Tibial nerve (tissue), 4 donors: Measurements from ENCODE around the gene FHDC1.

Source experiments
- EP300 ChIP-seq, 2 donors: sonication (generic); formaldehyde crosslinking; IDR thresholded peaks; one replicate each; pipeline ENCODE4 v1.6.1; 2017; ENCODE audit warnings: antibody characterized with exemption in 2 of 2, mild to moderate bottlenecking in 1 of 2
- POLR2A ChIP-seq, 2 donors: fragments of 450-650 bp; IDR thresholded peaks; one replicate each; pipeline ENCODE4 v1.6.1; 2017; ENCODE audit warnings: antibody characterized with exemption in 2 of 2, mild to moderate bottlenecking in 2 of 2, moderate library complexity in 2 of 2
- TF ChIP-seq, protein P1 (sequence below), 5 experiments: fragments of 200-600 bp in 3 of 5; fragments of 450-650 bp in 2 of 5; sonication (generic) in 3 of 5; IDR thresholded peaks; one replicate each; pipeline ENCODE4 v1.5.1; 2016 to 2019; ENCODE audit warnings: antibody characterized with exemption in 5 of 5, mild to moderate bottlenecking in 3 of 5, moderate library complexity in 2 of 5

DNA sequence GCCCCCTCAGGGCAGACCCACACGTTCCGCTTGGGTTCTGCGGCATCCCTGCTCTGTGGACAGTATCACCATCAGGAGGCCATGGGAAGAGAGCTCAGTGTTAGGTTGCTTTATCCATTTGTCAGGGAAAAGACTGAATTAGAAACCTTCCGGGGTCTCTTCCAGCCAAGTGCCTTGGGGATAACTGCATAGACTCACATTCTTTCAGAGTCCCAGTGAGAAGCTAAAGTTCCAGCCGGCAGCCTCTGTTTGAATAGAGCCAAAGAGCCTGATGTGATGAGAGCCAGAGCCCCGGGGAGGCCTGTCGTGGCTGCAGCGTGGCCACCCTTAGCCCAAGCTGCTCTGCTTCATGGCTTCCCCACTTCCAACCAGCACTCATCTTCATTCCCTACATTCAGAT lies 85.2 kb downstream of the FHDC1 start:
- TF ChIP-seq POLR2A (IDR thresholded peaks at IDR 0.05) (no peak), EP300 (IDR thresholded peaks at IDR 0.05) (no peak)
- TF ChIP-seq, protein P1, sequence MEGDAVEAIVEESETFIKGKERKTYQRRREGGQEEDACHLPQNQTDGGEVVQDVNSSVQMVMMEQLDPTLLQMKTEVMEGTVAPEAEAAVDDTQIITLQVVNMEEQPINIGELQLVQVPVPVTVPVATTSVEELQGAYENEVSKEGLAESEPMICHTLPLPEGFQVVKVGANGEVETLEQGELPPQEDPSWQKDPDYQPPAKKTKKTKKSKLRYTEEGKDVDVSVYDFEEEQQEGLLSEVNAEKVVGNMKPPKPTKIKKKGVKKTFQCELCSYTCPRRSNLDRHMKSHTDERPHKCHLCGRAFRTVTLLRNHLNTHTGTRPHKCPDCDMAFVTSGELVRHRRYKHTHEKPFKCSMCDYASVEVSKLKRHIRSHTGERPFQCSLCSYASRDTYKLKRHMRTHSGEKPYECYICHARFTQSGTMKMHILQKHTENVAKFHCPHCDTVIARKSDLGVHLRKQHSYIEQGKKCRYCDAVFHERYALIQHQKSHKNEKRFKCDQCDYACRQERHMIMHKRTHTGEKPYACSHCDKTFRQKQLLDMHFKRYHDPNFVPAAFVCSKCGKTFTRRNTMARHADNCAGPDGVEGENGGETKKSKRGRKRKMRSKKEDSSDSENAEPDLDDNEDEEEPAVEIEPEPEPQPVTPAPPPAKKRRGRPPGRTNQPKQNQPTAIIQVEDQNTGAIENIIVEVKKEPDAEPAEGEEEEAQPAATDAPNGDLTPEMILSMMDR (IDR thresholded peaks at IDR 0.05): no peak
